HCT116 (cell line): Measurements from ENCODE around the gene EPHA6. TPM values are rescaled to one million over a fixed set of nuclear protein-coding genes. Genes with fewer than 3 reads are reported as not detected.

Experiments used
- ATAC-seq: fragments of 200-7000 bp; cut with Tn5 transposase; 2 replicates; pipeline ENCODE4 v1.9.1; 2020; ENCODE audit warnings: mild to moderate bottlenecking, moderate library complexity
- BruUV-seq: library from RNA; stranded (reverse); fragments of 400-500 nt; replicated peaks from 2 replicates; lab custom pipeline; 2021; lab: Mats Ljungman, UMichigan
- CTCF ChIA-PET: fragments of 300-600 bp; sonication (Branson Sonifier 250); formaldehyde crosslinking; loops from one replicate; lab custom pipeline; 2021; ENCODE audit warnings: antibody characterized with exemption; lab: Charles Lee
- POLR2A ChIA-PET: fragments of 300-600, 350-600 bp; sonication (Branson Sonifier 250); formaldehyde crosslinking; loops from one replicate; lab custom pipeline; 2021; ENCODE audit warnings: antibody characterized with exemption; lab: Charles Lee
- RAD21 ChIA-PET, 2 experiments: fragments of 300-600 bp; sonication (Branson Sonifier 250); formaldehyde crosslinking; loops; one replicate each; lab custom pipeline; 2023; ENCODE audit warnings: low total read pairs in 2 of 2; ENCODE audit not compliant: uncharacterized antibody in 2 of 2, unreplicated experiment in 2 of 2, low non-redundant PET in 1 of 2; lab: Charles Lee
- DNase-seq: peaks from one replicate; pipeline ENCODE4 v3.0.0-alpha.2; 2010; ENCODE audit warnings: low read depth, low spot score
- H2AFZ ChIP-seq: fragments of 200-600 bp; shearing (Covaris generic), sonication (generic); 2 replicates; pipeline ENCODE4 v1.6.1; 2017; ENCODE audit warnings: low read depth, mixed run types, mixed read lengths, antibody characterized with exemption, low read length; ENCODE audit not compliant: poor library complexity, severe bottlenecking
- H3K27ac ChIP-seq: 2 replicates; pipeline ENCODE4 v1.5.1; 2012; ENCODE audit warnings: low read depth, low read length
- H3K27me3 ChIP-seq: fragments of 200-600 bp; sonication (generic); 2 replicates; pipeline ENCODE4 v1.6.1; 2016; ENCODE audit warnings: mixed run types, low read length, mixed read lengths; ENCODE audit not compliant: insufficient read depth
- H3K36me3 ChIP-seq, 2 experiments: fragments of 200-500 bp in 1 of 2; fragments of 200-600 bp in 1 of 2; sonication (Bioruptor generic) in 1 of 2; sonication (generic) in 1 of 2; 2 replicates each; pipeline versions ENCODE4 v1.5.1 to v1.6.1; 2014 to 2016; ENCODE audit warnings: low read length in 2 of 2, inconsistent platforms in 1 of 2, mixed read lengths in 1 of 2, mixed run types in 1 of 2; ENCODE audit not compliant: insufficient read depth in 2 of 2, control insufficient read depth in 1 of 2
- H3K4me1 ChIP-seq, 2 experiments: fragments of 200-600 bp in 1 of 2; sonication (generic) in 1 of 2; 2 replicates each; pipeline versions ENCODE4 v1.5.1 to v1.6.1; 2012 to 2017; ENCODE audit warnings: low read length in 2 of 2, inconsistent platforms in 1 of 2, mild to moderate bottlenecking in 1 of 2, mixed read lengths in 1 of 2, mixed run types in 1 of 2, moderate library complexity in 1 of 2; ENCODE audit not compliant: insufficient read depth in 2 of 2, control insufficient read depth in 1 of 2
- H3K4me2 ChIP-seq: fragments of 200-600 bp; sonication (generic); 2 replicates; pipeline ENCODE4 v1.6.1; 2017; ENCODE audit warnings: mixed run types, low read length, mixed read lengths
- H3K4me3 ChIP-seq, 2 experiments: fragments of 200-600 bp in 1 of 2; sonication (generic) in 1 of 2; replicated peaks in 1 of 2; 2 replicates each; pipeline ENCODE4 v1.5.1; 2011 to 2016; ENCODE audit warnings: low read length in 2 of 2, control low read depth in 1 of 2, low read depth in 1 of 2, mild to moderate bottlenecking in 1 of 2, mixed read lengths in 1 of 2, mixed run types in 1 of 2
- H3K79me2 ChIP-seq: fragments of 200-600 bp; sonication (generic); 2 replicates; pipeline ENCODE4 v1.6.1; 2017; ENCODE audit warnings: mild to moderate bottlenecking, mixed run types, low read length, moderate library complexity, mixed read lengths; ENCODE audit not compliant: insufficient read depth
- H3K9ac ChIP-seq: fragments of 200-600 bp; sonication (generic); 2 replicates; pipeline ENCODE4 v1.6.1; 2016; ENCODE audit warnings: low read length, mixed read lengths
- H3K9me2 ChIP-seq: fragments of 200-600 bp; sonication (generic), shearing (Covaris generic); 2 replicates; pipeline ENCODE4 v1.6.1; 2017; ENCODE audit warnings: mixed run types, mild to moderate bottlenecking, moderate library complexity; ENCODE audit not compliant: insufficient read depth
- H3K9me3 ChIP-seq, 2 experiments: fragments of 200-500 bp in 1 of 2; fragments of 200-600 bp in 1 of 2; sonication (Bioruptor generic) in 1 of 2; sonication (generic) in 1 of 2; 2 replicates each; pipeline ENCODE4 v1.6.1; 2014 to 2017; ENCODE audit warnings: low read length in 2 of 2, mixed read lengths in 2 of 2, inconsistent platforms in 1 of 2, low read depth in 1 of 2, mild to moderate bottlenecking in 1 of 2, mixed run types in 1 of 2, moderate library complexity in 1 of 2; ENCODE audit not compliant: control insufficient read depth in 1 of 2, insufficient read depth in 1 of 2
- H4K20me1 ChIP-seq: fragments of 200-600 bp; sonication (generic), shearing (Covaris generic); 2 replicates; pipeline ENCODE4 v1.6.1; 2017; ENCODE audit warnings: mixed run types, mild to moderate bottlenecking, moderate library complexity; ENCODE audit not compliant: insufficient read depth
- EGR1 ChIP-seq: IDR thresholded peaks from 2 replicates; pipeline ENCODE4 v1.6.1; 2012; ENCODE audit warnings: low read depth
- ELF1 ChIP-seq: IDR thresholded peaks from 2 replicates; pipeline ENCODE4 v1.6.1; 2012; ENCODE audit warnings: low read depth, borderline replicate concordance
- EZH2 ChIP-seq: fragments of 200-600 bp; sonication (generic); IDR thresholded peaks from 2 replicates; pipeline ENCODE4 v1.6.1; 2017; ENCODE audit warnings: antibody characterized with exemption, mixed run types
- JUND ChIP-seq: IDR thresholded peaks from 2 replicates; pipeline ENCODE4 v1.6.1; 2012
- REST ChIP-seq: IDR thresholded peaks from 2 replicates; pipeline ENCODE4 v1.6.1; 2012; ENCODE audit warnings: low read depth
- SIN3A ChIP-seq: IDR thresholded peaks from 2 replicates; pipeline ENCODE4 v1.6.1; 2012; ENCODE audit warnings: low read depth
- ZBTB33 ChIP-seq: IDR thresholded peaks from 2 replicates; pipeline ENCODE4 v1.6.1; 2011; ENCODE audit warnings: mild to moderate bottlenecking, low read length, moderate library complexity; ENCODE audit not compliant: insufficient replicate concordance; ENCODE audit errors: extremely low read depth
- intact Hi-C: fragments of 100-400 bp; cut with micrococcal nuclease; formaldehyde crosslinking; loops from 2 replicates; pipeline ENCODE4 v1.10.0; 2022
- total RNA-seq: library from RNA; stranded (reverse); gene quantifications from one replicate; pipeline ENCODE4 v1.2.1, GENCODE V29; 2021; ENCODE audit not compliant: unreplicated experiment

EPHA6 gene
- total RNA-seq, 1 experiment from 2014 or later: not detected

- no peak for TF ChIP-seq EZH2
- no peak for TF ChIP-seq JUND
- TF ChIP-seq ZBTB33: no peak
- TF ChIP-seq, all 23 proteins: peak for 0
Observed at GRCh38 chr3:97610626-97611025, 796.2 kb downstream of the EPHA6 start (continued).

- H3K4me3 ChIP-seq: no peak overlapping the region
- H3K79me2 ChIP-seq: no peaks in the 10 kb centered on the region
- no peaks in the 10 kb centered on the region for H3K4me1 ChIP-seq
- ATAC-seq: no peak
- H3K4me2 ChIP-seq: no peak overlapping the region
- no peaks in the 10 kb centered on the region; a peak in 1 of 4 replicates for H3K36me3 ChIP-seq
- no peak overlapping the region for H2AFZ ChIP-seq
- no peaks in the 10 kb centered on the region for H4K20me1 ChIP-seq
- CTCF ChIA-PET: no interaction called here
- H3K27ac ChIP-seq: no peak overlapping the region
- no TSS peak for BruUV-seq
- no peak for TF ChIP-seq SIN3A
- no peak for TF ChIP-seq EZH2
- no peak for TF ChIP-seq ELF1
- TF ChIP-seq REST: no peak
- TF ChIP-seq EGR1: no peak
- no peaks in the 10 kb centered on the region for H3K9me3 ChIP-seq
- no peak overlapping the region for H3K9ac ChIP-seq
- H3K9me2 ChIP-seq: no peaks in the 10 kb centered on the region
- RAD21 ChIA-PET: no interaction called here
- no peak for DNase-seq
- POLR2A ChIA-PET: no interaction called here
- H3K27me3 ChIP-seq: no peaks in the 10 kb centered on the region
- intact Hi-C loops: no loop called here
Observed at GRCh38 chr3:97612632-97613031, 798.2 kb downstream of the EPHA6 start.
